HG02588 (cell line): ENCODE data around the gene DPH3.
"Not testable (repeated sequence)": the region's sequence is repeated elsewhere in the genome, so short reads cannot be mapped to it uniquely, and the experiment has no call there.

Experiments
- ATAC-seq: cut with Tn5 transposase; IDR thresholded peaks from one replicate; pipeline ENCODE4 v1.9.1; 2021; ENCODE audit warnings: mild to moderate bottlenecking, moderate library complexity; ENCODE audit not compliant: unreplicated experiment

DPH3 gene

GRCh38 chr3:16264708-16265454 lies at the start of gene DPH3, which contains the start of gene OXNAD1:
DPH3 (minus strand) TSS chr3:16264943; CDS start chr3:16264876, 67 bp downstream.
OXNAD1 (plus strand) TSS chr3:16265212; CDS start chr3:16270953, 5,741 bp downstream.
- peak; percentile 98 for ATAC-seq

- ATAC-seq: no peak
Observed at GRCh38 chr3:16313886-16314645, 49.3 kb upstream of the DPH3 start.

- ATAC-seq: peak; percentile 38
Observed at GRCh38 chr3:16311960-16312451, 47.3 kb upstream of the DPH3 start.

GRCh38 chr3:16310486-16310885 lies 45.7 kb upstream of the DPH3 start:
- ATAC-seq: not testable (repeated sequence)

- ATAC-seq: peak; percentile 80
Observed at GRCh38 chr3:16309558-16309957, 44.8 kb upstream of the DPH3 start.

GRCh38 chr3:16308727-16309126 lies 44.0 kb upstream of the DPH3 start:
- no peak for ATAC-seq

- ATAC-seq: no peak
Observed at GRCh38 chr3:16307832-16308531, 43.2 kb upstream of the DPH3 start.

GRCh38 chr3:16305111-16305541 lies 40.4 kb upstream of the DPH3 start:
- ATAC-seq: no peak

GRCh38 chr3:16304061-16305010 lies 39.6 kb upstream of the DPH3 start:
- ATAC-seq: no peak

GRCh38 chr3:16303037-16303575 lies 38.4 kb upstream of the DPH3 start:
- ATAC-seq: no peak

GRCh38 chr3:16302082-16302631 lies 37.4 kb upstream of the DPH3 start:
- no peak for ATAC-seq

GRCh38 chr3:16301507-16301906 lies 36.8 kb upstream of the DPH3 start:
- no peak for ATAC-seq

GRCh38 chr3:16300881-16301359 lies 36.2 kb upstream of the DPH3 start:
- ATAC-seq: no peak

- no peak for ATAC-seq
Observed at GRCh38 chr3:16300307-16300706, 35.6 kb upstream of the DPH3 start.

- ATAC-seq: no peak
Observed at GRCh38 chr3:16299746-16300145, 35.0 kb upstream of the DPH3 start.

- ATAC-seq: no peak
Observed at GRCh38 chr3:16298891-16299290, 34.1 kb upstream of the DPH3 start.

- no peak for ATAC-seq
Observed at GRCh38 chr3:16297997-16298885, 33.5 kb upstream of the DPH3 start.

- ATAC-seq: no peak
Observed at GRCh38 chr3:16295298-16295890, 30.7 kb upstream of the DPH3 start.
